GM12878 (cell line): ENCODE results near the gene KCNH4.

Experiments
- CTCF ChIP-seq, 3 experiments: IDR thresholded peaks in 2 of 3; conservative IDR thresholded peaks in 1 of 3; 2 replicates each; pipeline ENCODE4 v1.5.1; 2011; ENCODE audit warnings: low read depth in 3 of 3, low read length in 3 of 3, mild to moderate bottlenecking in 3 of 3, control low read depth in 2 of 3, moderate library complexity in 2 of 3, inconsistent platforms in 1 of 3, mixed read lengths in 1 of 3; ENCODE audit not compliant: control insufficient read depth in 2 of 3, insufficient read depth in 1 of 3; ENCODE audit errors: extremely low read depth in 1 of 3
- EGR1 ChIP-seq, 2 experiments: IDR thresholded peaks; 1 replicate in 1 of 2; 2 replicates in 1 of 2; pipeline ENCODE4 v1.6.1; 2011 to 2012; ENCODE audit warnings: low read depth in 2 of 2, low read length in 2 of 2, borderline replicate concordance in 1 of 2, mild to moderate bottlenecking in 1 of 2, moderate library complexity in 1 of 2
- EP300 ChIP-seq, 2 experiments: fragments of 150-350 bp in 1 of 2; IDR thresholded peaks; 2 replicates each; pipeline ENCODE4 v1.6.1; 2011 to 2012; ENCODE audit warnings: low read depth in 2 of 2, low read length in 2 of 2, borderline replicate concordance in 1 of 2, improper control_type of control experiment in 1 of 2, inconsistent platforms in 1 of 2; ENCODE audit not compliant: control insufficient read depth in 1 of 2
- EZH2 ChIP-seq: IDR thresholded peaks from 2 replicates; pipeline ENCODE4 v1.6.1; 2012; ENCODE audit warnings: low read depth, mild to moderate bottlenecking, control low read depth, inconsistent platforms, low read length, borderline replicate concordance; ENCODE audit not compliant: control insufficient read depth
- FOS ChIP-seq: IDR thresholded peaks from 3 replicates; pipeline ENCODE4 v1.6.1; 2011; ENCODE audit warnings: borderline replicate concordance; ENCODE audit not compliant: insufficient read length; ENCODE audit errors: extremely low read depth
- JUND ChIP-seq: IDR thresholded peaks from 2 replicates; pipeline ENCODE4 v1.6.1; 2012; ENCODE audit warnings: low read depth, mild to moderate bottlenecking, low read length, improper control_type of control experiment, moderate library complexity
- MTA3 ChIP-seq: IDR thresholded peaks from 2 replicates; pipeline ENCODE4 v1.6.1; 2012; ENCODE audit warnings: low read length, inconsistent platforms, borderline replicate concordance
- POLR2A ChIP-seq: IDR thresholded peaks from 2 replicates; pipeline ENCODE4 v1.6.1; 2011; ENCODE audit warnings: low read depth, mild to moderate bottlenecking, low read length
- POLR2AphosphoS5 ChIP-seq: IDR thresholded peaks from 2 replicates; pipeline ENCODE4 v1.6.1; 2011; ENCODE audit warnings: mild to moderate bottlenecking, low read length, inconsistent platforms
- SIX5 ChIP-seq: IDR thresholded peaks from 2 replicates; pipeline ENCODE4 v1.6.1; 2011; ENCODE audit warnings: mild to moderate bottlenecking, low read depth, low read length, moderate library complexity; ENCODE audit not compliant: severe bottlenecking
- SRF ChIP-seq, 2 experiments: IDR thresholded peaks; 2 replicates each; pipeline ENCODE4 v1.6.1; 2011; ENCODE audit warnings: low read depth in 2 of 2, low read length in 2 of 2, mild to moderate bottlenecking in 1 of 2, moderate library complexity in 1 of 2
- YY1 ChIP-seq: IDR thresholded peaks from 2 replicates; pipeline ENCODE4 v1.6.1; 2011; ENCODE audit warnings: low read depth, mild to moderate bottlenecking, low read length
- ZNF274 ChIP-seq: IDR thresholded peaks from one replicate; pipeline ENCODE4 v1.8.0; 2011; ENCODE audit not compliant: insufficient read length, insufficient read depth
- TF ChIP-seq, protein P1 (sequence below): IDR thresholded peaks from 2 replicates; pipeline ENCODE4 v1.6.1; 2012; ENCODE audit warnings: mild to moderate bottlenecking, low read depth, low read length

DNA sequence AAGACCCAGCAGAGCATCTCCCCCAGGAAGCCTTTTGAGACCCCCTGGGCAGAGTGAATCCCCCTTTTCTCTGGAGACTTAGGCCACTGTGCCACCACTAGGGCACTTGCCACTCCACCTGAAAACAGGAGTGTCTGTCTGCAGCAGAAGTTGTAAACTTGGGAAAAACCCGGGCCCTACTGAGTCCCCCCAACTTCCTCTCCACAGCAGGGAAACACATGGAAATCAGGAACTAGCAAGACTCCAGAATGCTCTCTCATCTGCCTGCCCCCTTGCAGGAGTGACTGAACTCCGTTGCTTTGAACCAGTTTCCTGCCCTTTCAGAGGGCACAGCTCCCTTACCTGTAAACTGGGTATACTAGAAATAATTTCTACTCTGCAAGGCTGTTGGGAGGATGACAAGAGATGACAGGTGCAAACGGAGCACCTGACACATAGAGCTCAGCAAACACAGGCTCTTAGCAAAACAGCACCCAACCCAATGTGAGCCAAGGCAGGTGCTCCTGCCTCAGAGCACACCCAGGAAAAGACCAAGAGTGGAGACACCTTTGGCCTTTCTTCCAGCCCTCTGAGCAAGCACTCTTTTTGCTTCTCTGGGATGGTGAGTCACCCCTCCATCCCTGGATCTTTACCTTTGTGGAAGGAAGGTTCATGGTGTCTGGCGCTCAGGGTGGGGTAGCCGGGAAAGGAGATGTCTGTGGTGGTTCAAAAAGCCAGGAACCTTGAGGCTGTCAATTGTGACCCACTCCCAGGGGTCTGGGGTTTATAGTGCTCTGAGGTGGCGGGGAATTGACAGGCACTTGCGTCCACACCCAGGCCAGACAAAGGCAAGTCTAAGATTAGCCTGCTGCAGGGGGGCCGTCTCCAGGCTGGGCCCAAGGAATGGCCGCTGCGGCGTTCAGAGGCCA, 4.0 kb upstream of the KCNH4 start, which contains the start of gene HCRT:
- no peak for TF ChIP-seq CTCF (IDR thresholded peaks at IDR 0.05 in 2 of 3, conservative IDR thresholded peaks at IDR 0.05 in 1 of 3; ENCODE audit: control insufficient read depth in 2 of 3, extremely low read depth in 1 of 3, insufficient read depth in 1 of 3, low read depth in 3 of 3, low read length in 3 of 3)
- no peak for TF ChIP-seq MTA3
- no peak for TF ChIP-seq SIX5
- TF ChIP-seq JUND = no peak
- TF ChIP-seq POLR2A = no peak
- no peak for TF ChIP-seq YY1
- no peak for TF ChIP-seq POLR2AphosphoS5
- no peak for TF ChIP-seq EGR1 (IDR thresholded peaks at IDR 0.05; ENCODE audit: borderline replicate concordance in 1 of 2, low read depth in 2 of 2, low read length in 2 of 2)
- TF ChIP-seq, protein P1, sequence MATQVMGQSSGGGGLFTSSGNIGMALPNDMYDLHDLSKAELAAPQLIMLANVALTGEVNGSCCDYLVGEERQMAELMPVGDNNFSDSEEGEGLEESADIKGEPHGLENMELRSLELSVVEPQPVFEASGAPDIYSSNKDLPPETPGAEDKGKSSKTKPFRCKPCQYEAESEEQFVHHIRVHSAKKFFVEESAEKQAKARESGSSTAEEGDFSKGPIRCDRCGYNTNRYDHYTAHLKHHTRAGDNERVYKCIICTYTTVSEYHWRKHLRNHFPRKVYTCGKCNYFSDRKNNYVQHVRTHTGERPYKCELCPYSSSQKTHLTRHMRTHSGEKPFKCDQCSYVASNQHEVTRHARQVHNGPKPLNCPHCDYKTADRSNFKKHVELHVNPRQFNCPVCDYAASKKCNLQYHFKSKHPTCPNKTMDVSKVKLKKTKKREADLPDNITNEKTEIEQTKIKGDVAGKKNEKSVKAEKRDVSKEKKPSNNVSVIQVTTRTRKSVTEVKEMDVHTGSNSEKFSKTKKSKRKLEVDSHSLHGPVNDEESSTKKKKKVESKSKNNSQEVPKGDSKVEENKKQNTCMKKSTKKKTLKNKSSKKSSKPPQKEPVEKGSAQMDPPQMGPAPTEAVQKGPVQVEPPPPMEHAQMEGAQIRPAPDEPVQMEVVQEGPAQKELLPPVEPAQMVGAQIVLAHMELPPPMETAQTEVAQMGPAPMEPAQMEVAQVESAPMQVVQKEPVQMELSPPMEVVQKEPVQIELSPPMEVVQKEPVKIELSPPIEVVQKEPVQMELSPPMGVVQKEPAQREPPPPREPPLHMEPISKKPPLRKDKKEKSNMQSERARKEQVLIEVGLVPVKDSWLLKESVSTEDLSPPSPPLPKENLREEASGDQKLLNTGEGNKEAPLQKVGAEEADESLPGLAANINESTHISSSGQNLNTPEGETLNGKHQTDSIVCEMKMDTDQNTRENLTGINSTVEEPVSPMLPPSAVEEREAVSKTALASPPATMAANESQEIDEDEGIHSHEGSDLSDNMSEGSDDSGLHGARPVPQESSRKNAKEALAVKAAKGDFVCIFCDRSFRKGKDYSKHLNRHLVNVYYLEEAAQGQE = no peak
- no peak for TF ChIP-seq SRF (IDR thresholded peaks at IDR 0.05; ENCODE audit: low read depth in 2 of 2, low read length in 2 of 2)
- TF ChIP-seq ZNF274 = no peak
- no peak for TF ChIP-seq EP300 (IDR thresholded peaks at IDR 0.05; ENCODE audit: borderline replicate concordance in 1 of 2, control insufficient read depth in 1 of 2, low read depth in 2 of 2, low read length in 2 of 2)
- TF ChIP-seq EZH2 = no peak
- no peak for TF ChIP-seq FOS
